ENCODE measurements around the gene KRTAP29-1.

DNA sequence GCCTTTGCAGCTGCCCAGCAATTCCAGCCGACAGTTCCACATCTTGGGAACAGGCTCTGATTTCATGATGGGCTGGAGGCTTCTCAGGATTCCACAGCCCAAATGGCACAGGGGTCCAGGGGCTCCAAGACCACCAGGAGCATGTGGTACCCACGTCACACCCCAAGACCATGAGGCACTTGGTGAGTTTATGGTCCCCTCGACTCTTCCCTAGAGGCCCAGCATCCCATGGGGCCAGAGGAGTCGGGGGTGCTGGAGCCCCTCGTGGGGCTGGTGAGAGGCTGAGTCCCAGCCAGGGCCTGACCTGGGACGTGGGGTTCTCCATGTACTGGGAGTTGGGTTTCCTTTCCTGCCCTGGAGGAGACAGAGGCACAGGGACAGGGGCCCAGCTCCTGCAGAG lies 23.0 kb upstream of the KRTAP29-1 start:
- TF ChIP-seq, protein P1, sequence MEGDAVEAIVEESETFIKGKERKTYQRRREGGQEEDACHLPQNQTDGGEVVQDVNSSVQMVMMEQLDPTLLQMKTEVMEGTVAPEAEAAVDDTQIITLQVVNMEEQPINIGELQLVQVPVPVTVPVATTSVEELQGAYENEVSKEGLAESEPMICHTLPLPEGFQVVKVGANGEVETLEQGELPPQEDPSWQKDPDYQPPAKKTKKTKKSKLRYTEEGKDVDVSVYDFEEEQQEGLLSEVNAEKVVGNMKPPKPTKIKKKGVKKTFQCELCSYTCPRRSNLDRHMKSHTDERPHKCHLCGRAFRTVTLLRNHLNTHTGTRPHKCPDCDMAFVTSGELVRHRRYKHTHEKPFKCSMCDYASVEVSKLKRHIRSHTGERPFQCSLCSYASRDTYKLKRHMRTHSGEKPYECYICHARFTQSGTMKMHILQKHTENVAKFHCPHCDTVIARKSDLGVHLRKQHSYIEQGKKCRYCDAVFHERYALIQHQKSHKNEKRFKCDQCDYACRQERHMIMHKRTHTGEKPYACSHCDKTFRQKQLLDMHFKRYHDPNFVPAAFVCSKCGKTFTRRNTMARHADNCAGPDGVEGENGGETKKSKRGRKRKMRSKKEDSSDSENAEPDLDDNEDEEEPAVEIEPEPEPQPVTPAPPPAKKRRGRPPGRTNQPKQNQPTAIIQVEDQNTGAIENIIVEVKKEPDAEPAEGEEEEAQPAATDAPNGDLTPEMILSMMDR (conservative IDR thresholded peaks at IDR 0.05; ENCODE audit: low read length) = no peak
- TF ChIP-seq EZH2phosphoT487 (IDR thresholded peaks at IDR 0.05; ENCODE audit: borderline replicate concordance, low read depth, low read length) = no peak

Measured in OCI-LY7 (cell line).